H9 (cell line): ENCODE measurements around the gene SERPINC1. TPM values are rescaled to one million over a fixed set of nuclear protein-coding genes. Genes with fewer than 3 reads are reported as not detected.

ENCODE experiments used
- DNase-seq: peaks from one replicate; pipeline ENCODE4 v3.0.0-alpha.2; 2017
- H2AFZ ChIP-seq: one replicate; pipeline ENCODE4 v1.6.1; 2013; ENCODE audit warnings: mild to moderate bottlenecking, low read length, control low read depth, moderate library complexity
- H2AK5ac ChIP-seq: 2 replicates; pipeline ENCODE4 v1.6.1; 2013; ENCODE audit warnings: low read length, control low read depth, mixed read lengths; ENCODE audit not compliant: insufficient read length
- H2BK120ac ChIP-seq: one replicate; pipeline ENCODE4 v1.6.1; 2013; ENCODE audit warnings: low read depth, mild to moderate bottlenecking, low read length, control low read depth, inconsistent platforms; ENCODE audit not compliant: poor library complexity, severe bottlenecking
- H2BK12ac ChIP-seq: 2 replicates; pipeline ENCODE4 v1.6.1; 2013; ENCODE audit warnings: low read length, control low read depth, mixed read lengths, low read depth; ENCODE audit not compliant: insufficient read length
- H2BK15ac ChIP-seq: 2 replicates; pipeline ENCODE4 v1.6.1; 2013; ENCODE audit warnings: low read depth, low read length, control low read depth
- H2BK20ac ChIP-seq: one replicate; pipeline ENCODE4 v1.6.1; 2013; ENCODE audit warnings: low read depth, mild to moderate bottlenecking, low read length, control low read depth, inconsistent platforms; ENCODE audit not compliant: poor library complexity, severe bottlenecking
- H2BK5ac ChIP-seq: 2 replicates; pipeline ENCODE4 v1.6.1; 2013; ENCODE audit warnings: low read length, control low read depth, mixed read lengths; ENCODE audit not compliant: insufficient read length
- H3K14ac ChIP-seq: 2 replicates; pipeline ENCODE4 v1.6.1; 2013; ENCODE audit warnings: low read length, control low read depth; ENCODE audit not compliant: insufficient read depth
- H3K18ac ChIP-seq: 2 replicates; pipeline ENCODE4 v1.6.1; 2013; ENCODE audit warnings: low read depth, mild to moderate bottlenecking, mixed read lengths, low read length, control low read depth; ENCODE audit not compliant: insufficient read length
- H3K23ac ChIP-seq: 2 replicates; pipeline ENCODE4 v1.6.1; 2013; ENCODE audit warnings: low read length, control low read depth, mixed read lengths, low read depth; ENCODE audit not compliant: insufficient read length
- H3K23me2 ChIP-seq: 2 replicates; pipeline ENCODE4 v1.6.1; 2013; ENCODE audit warnings: low read depth, mild to moderate bottlenecking, mixed read lengths, low read length, control low read depth; ENCODE audit not compliant: insufficient read length, poor library complexity, severe bottlenecking
- H3K27ac ChIP-seq: 2 replicates; pipeline ENCODE4 v1.5.1; 2013; ENCODE audit warnings: low read length, control low read depth, mixed read lengths, low read depth; ENCODE audit not compliant: insufficient read length
- H3K27me3 ChIP-seq: 2 replicates; pipeline ENCODE4 v1.6.1; 2013; ENCODE audit warnings: low read length, control low read depth, inconsistent platforms; ENCODE audit not compliant: insufficient read depth
- H3K4ac ChIP-seq: 2 replicates; pipeline ENCODE4 v1.6.1; 2013; ENCODE audit warnings: low read depth, mild to moderate bottlenecking, control low read depth, inconsistent platforms, low read length, moderate library complexity
- H3K4me1 ChIP-seq: 2 replicates; pipeline ENCODE4 v1.6.1; 2013; ENCODE audit warnings: low read length, control low read depth, inconsistent platforms; ENCODE audit not compliant: insufficient read depth
- H3K4me2 ChIP-seq: 2 replicates; pipeline ENCODE4 v1.6.1; 2013; ENCODE audit warnings: low read length, control low read depth, mixed read lengths; ENCODE audit not compliant: insufficient read length, insufficient read depth
- H3K56ac ChIP-seq: 2 replicates; pipeline ENCODE4 v1.6.1; 2013; ENCODE audit warnings: low read depth, mild to moderate bottlenecking, mixed read lengths, low read length, control low read depth; ENCODE audit not compliant: insufficient read length
- H3K79me1 ChIP-seq: 2 replicates; pipeline ENCODE4 v1.6.1; 2013; ENCODE audit warnings: low read depth, mild to moderate bottlenecking, moderate library complexity, low read length, control low read depth, inconsistent platforms; ENCODE audit not compliant: insufficient read depth, poor library complexity, severe bottlenecking
- H3K79me2 ChIP-seq: 2 replicates; pipeline ENCODE4 v1.6.1; 2013; ENCODE audit warnings: low read length, control low read depth, inconsistent platforms; ENCODE audit not compliant: insufficient read depth
- H3K9ac ChIP-seq: 2 replicates; pipeline ENCODE4 v1.6.1; 2013; ENCODE audit warnings: low read length, control low read depth, mixed read lengths; ENCODE audit not compliant: insufficient read length; ENCODE audit errors: extremely low read depth
- H3K9me3 ChIP-seq: one replicate; pipeline ENCODE4 v1.6.1; 2013; ENCODE audit warnings: low read depth, low read length, inconsistent platforms; ENCODE audit not compliant: control insufficient read depth
- H3T11ph ChIP-seq: one replicate; pipeline ENCODE4 v1.6.1; 2013; ENCODE audit warnings: mild to moderate bottlenecking, low read length, control low read depth, inconsistent platforms
- H4K20me1 ChIP-seq: one replicate; pipeline ENCODE4 v1.6.1; 2013; ENCODE audit not compliant: control insufficient read depth, insufficient read length, insufficient read depth
- H4K5ac ChIP-seq: 2 replicates; pipeline ENCODE4 v1.6.1; 2013; ENCODE audit warnings: low read depth, mild to moderate bottlenecking, mixed read lengths, low read length, control low read depth; ENCODE audit not compliant: insufficient read length
- H4K8ac ChIP-seq: replicated peaks from 2 replicates; pipeline ENCODE4 v1.6.1; 2013; ENCODE audit warnings: low read length, control low read depth, mixed read lengths, low read depth; ENCODE audit not compliant: insufficient read length
- H4K91ac ChIP-seq: 2 replicates; pipeline ENCODE4 v1.6.1; 2013; ENCODE audit warnings: low read depth, mild to moderate bottlenecking, moderate library complexity, mixed read lengths, low read length, control low read depth; ENCODE audit not compliant: insufficient read length
- H3K27ac Mint-ChIP-seq, 3 experiments: 2 replicates in 2 of 3; 3 replicates in 1 of 3; pipeline ENCODE4 v1.8.0; 2020 to 2021; ENCODE audit warnings: mixed read lengths in 3 of 3, mild to moderate bottlenecking in 1 of 3, moderate library complexity in 1 of 3
- H3K27me3 Mint-ChIP-seq: 2 replicates; pipeline ENCODE4 v1.8.0; 2021; ENCODE audit warnings: low read depth, mild to moderate bottlenecking, moderate library complexity, mixed read lengths
- H3K36me3 Mint-ChIP-seq, 3 experiments: 2 replicates in 2 of 3; 3 replicates in 1 of 3; pipeline ENCODE4 v1.8.0; 2020 to 2021; ENCODE audit warnings: low read depth in 3 of 3, mixed read lengths in 3 of 3; ENCODE audit not compliant: insufficient read depth in 1 of 3
- H3K4me1 Mint-ChIP-seq, 2 experiments: 2 replicates each; pipeline ENCODE4 v1.8.0; 2020; ENCODE audit warnings: mixed read lengths in 2 of 2
- H3K4me3 Mint-ChIP-seq, 2 experiments: 2 replicates in 1 of 2; 3 replicates in 1 of 2; pipeline ENCODE4 v1.8.0; 2020 to 2021; ENCODE audit warnings: mild to moderate bottlenecking in 2 of 2, mixed read lengths in 2 of 2, moderate library complexity in 1 of 2
- H3K9me3 Mint-ChIP-seq, 2 experiments: 2 replicates in 1 of 2; 3 replicates in 1 of 2; pipeline ENCODE4 v1.8.0; 2020; ENCODE audit warnings: mild to moderate bottlenecking in 2 of 2, mixed read lengths in 2 of 2, moderate library complexity in 1 of 2
- CTCF ChIP-seq: fragments of 200-600 bp; sonication (generic); conservative IDR thresholded peaks from 3 replicates; pipeline ENCODE4 v1.8.0; 2021; ENCODE audit warnings: antibody characterized with exemption, mild to moderate bottlenecking
- WGBS: extraction: QIAGEN DNeasy Blood & Tissue Kit; methylation state at CpG from one replicate; pipeline ENCODE4 v1.1.7; 2013; ENCODE audit warnings: missing lambda C conversion rate, low lambda C conversion rate, mixed read lengths; ENCODE audit not compliant: insufficient read length; ENCODE audit errors: extremely low coverage; 5-methylcytosine and 5-hydroxymethylcytosine counted together
- total RNA-seq: library from RNA; stranded (reverse); gene quantifications from 2 replicates; pipeline ENCODE4 v1.2.1, GENCODE V29; 2021

SERPINC1 gene
- total RNA-seq, 1 experiment from 2014 or later, result not detected

GRCh38 chr1:173864179-173864867, 52.8 kb downstream of the SERPINC1 start:
- Histone ChIP-seq H2BK120ac (no peak overlapping the region), H2AFZ (no peak overlapping the region), H2BK20ac (no peak overlapping the region), H3K27ac (peak overlapping the region; percentile 22), H4K91ac (no peak overlapping the region), H3K23ac (no peak overlapping the region), H3K9ac (peak overlapping the region; percentile 98), H3K4me1 (no peaks in the 10 kb centered on the region), H3K23me2 (peaks cover 9% of the 10 kb centered on the region), H3T11ph (no peak overlapping the region), H2AK5ac (no peak overlapping the region), H3K79me2 (peaks cover 16% of the 10 kb centered on the region; the same call in 1 of the 2 replicates), H2BK5ac (no peak overlapping the region), H3K27me3 (no peaks in the 10 kb centered on the region), H3K18ac (no peak overlapping the region), H4K20me1 (no peaks in the 10 kb centered on the region), H3K9me3 (no peaks in the 10 kb centered on the region), H3K56ac (no peak overlapping the region), H3K4me2 (peak overlapping the region; percentile 23), H4K8ac (no peak overlapping the region), H2BK15ac (no peak overlapping the region), H3K4ac (no peak overlapping the region), H3K14ac (no peak overlapping the region), H4K5ac (no peak overlapping the region), H3K79me1 (no peaks in the 10 kb centered on the region), H2BK12ac (no peak overlapping the region)
- Mint-ChIP-seq H3K4me1 (peaks cover 16 to 37% of the 10 kb centered on the region in 2 experiments), H3K9me3 (peaks cover 0 to 9% of the 10 kb centered on the region in 2 experiments; a peak in 2 of 5 replicates), H3K4me3 (peak overlapping the region; percentile 98 to 99), H3K36me3 (peaks cover 45 to 75% (median 56%) of the 10 kb centered on the region in 3 experiments), H3K27ac (peak overlapping the region; percentile 77 to 99 (median 84); a peak in 5 of 7 replicates), H3K27me3 (peaks cover 3% of the 10 kb centered on the region; the same call in 1 of the 2 replicates)
- no peak for DNase-seq
- TF ChIP-seq CTCF, result no peak
- WGBS, result no CpG with 5 or more reads among the region's 5 CpGs
